Cardiac fibroblast (primary cell): Measurements from ENCODE around the gene TRIM47.
"Not testable (repeated sequence)": the region's sequence is repeated elsewhere in the genome, so short reads cannot be mapped to it uniquely, and the experiment has no call there.

Experiments
- DNase-seq, 2 donors: peaks; one replicate each; pipeline versions ENCODE4 v3.0.0 to v3.0.0-alpha.2; 2010; ENCODE audit warnings: low read depth in 2 of 2
- H3K4me3 ChIP-seq, 2 donors: replicated peaks in 1 of 2; 1 replicate in 1 of 2; 2 replicates in 1 of 2; pipeline ENCODE4 v1.5.1; 2011; ENCODE audit warnings: low read depth in 2 of 2, low read length in 2 of 2, mild to moderate bottlenecking in 2 of 2, moderate library complexity in 1 of 2
- CTCF ChIP-seq: IDR thresholded peaks from one replicate; pipeline ENCODE4 v1.5.1; 2011; ENCODE audit warnings: low read depth, mild to moderate bottlenecking, low read length, inconsistent platforms

TRIM47 gene

GRCh38 chr17:75861927-75862317 lies 16.5 kb downstream of the TRIM47 start:
- no peak overlapping the region for H3K4me3 ChIP-seq
- peak in 1 of 2 donors; percentile 35 for DNase-seq
- TF ChIP-seq CTCF, result no peak

GRCh38 chr17:75859358-75859757 lies 19.0 kb downstream of the TRIM47 start:
- DNase-seq, H3K4me3 ChIP-seq: not testable (repeated sequence)

GRCh38 chr17:75856062-75856756 lies 22.2 kb downstream of the TRIM47 start:
- no peak for TF ChIP-seq CTCF
- peak overlapping the region; percentile 94 to 95 for H3K4me3 ChIP-seq
- DNase-seq, result peak in 1 of 2 donors; percentile 20

- DNase-seq, result peak; percentile 100
- peak within 1 kb of the TSS; percentile 94 to 95 for H3K4me3 ChIP-seq
- no peak for TF ChIP-seq CTCF
Measured at GRCh38 chr17:75855310-75856061, 22.9 kb downstream of the TRIM47 start, which contains the start of gene WBP2. Gene WBP2 (minus strand): TSS chr17:75855335. CDS start chr17:75855297, 38 bp downstream.

GRCh38 chr17:75854881-75855309 lies 23.5 kb downstream of the TRIM47 start:
- H3K4me3 ChIP-seq, result peak overlapping the region; percentile 61 to 75
- TF ChIP-seq CTCF, result no peak
- DNase-seq, result peak in 1 of 2 donors; percentile 19

GRCh38 chr17:75854101-75854748 lies 24.2 kb downstream of the TRIM47 start:
- DNase-seq, result peak; percentile 68 to 78
- no peak for TF ChIP-seq CTCF
- H3K4me3 ChIP-seq, result peak overlapping the region; percentile 61 to 75

GRCh38 chr17:75853433-75853832 lies 24.9 kb downstream of the TRIM47 start:
- H3K4me3 ChIP-seq, result no peak overlapping the region
- peak; percentile 49 to 65 for DNase-seq
- no peak for TF ChIP-seq CTCF

- H3K4me3 ChIP-seq, DNase-seq: not testable (repeated sequence)
Measured at GRCh38 chr17:75851693-75851991, 26.7 kb downstream of the TRIM47 start.
